ENCODE data around the gene MRPS6. TPM values are rescaled to one million over a fixed set of nuclear protein-coding genes. Genes with fewer than 3 reads are reported as not detected.

The MRPS6 gene
- total RNA-seq, 8 experiments from 2014 or later = 36.8 to 66.1 (median 58.0) TPM

DNA sequence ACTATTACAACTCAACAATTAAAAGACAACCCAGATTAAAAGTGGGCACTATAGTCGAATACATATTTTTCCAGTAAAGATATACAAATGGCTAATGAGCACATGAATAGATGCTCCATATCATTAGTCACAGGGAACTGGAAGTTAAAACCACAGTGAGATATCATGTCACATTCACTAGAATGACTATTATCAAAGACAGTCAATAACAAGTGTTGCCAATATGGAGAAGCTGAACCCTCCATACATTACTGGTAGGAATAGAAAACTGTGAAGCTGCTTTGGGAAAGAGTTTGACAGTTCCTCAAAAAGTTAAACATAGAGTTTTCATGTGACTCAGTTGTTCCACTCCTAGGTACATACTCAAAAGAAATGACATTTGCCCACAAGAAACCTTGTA is 30.6 kb upstream of the MRPS6 start:
- Histone ChIP-seq H3K4me3 (no peak overlapping the region), H3K27ac (no peak overlapping the region), H3K4me1 (replicated peaks in 1 of 2) (no peaks in the 10 kb centered on the region)
- no peak for ATAC-seq (replicated peaks in 6 of 8)
- WGBS, 10 experiments = 75 to 100% (median 100%) methylated on average over 1 of the region's 1 CpG; no CpG with 5 or more reads in 5 of the 10 experiments
- in situ Hi-C loops (cut with MboI; ENCODE audit: low pct_unique_long_range_greater_than_20kb in 2 of 9, low sequenced_read_pairs in 9 of 9, unreplicated experiment in 9 of 9) = no loop called here

- 82 to 100% (median 95%) methylated on average over 1 to 4 of the region's 4 CpGs for WGBS, 10 experiments
- in situ Hi-C loops (cut with MboI; ENCODE audit: low pct_unique_long_range_greater_than_20kb in 2 of 9, low sequenced_read_pairs in 9 of 9, unreplicated experiment in 9 of 9) = no loop called here
- Histone ChIP-seq H3K4me1 (replicated peaks in 1 of 2) (no peaks in the 10 kb centered on the region), H3K27ac (no peak overlapping the region), H3K4me3 (no peak overlapping the region)
- ATAC-seq (replicated peaks in 6 of 8) = no peak
Observed at GRCh38 chr21:34043333-34043732, 30.0 kb upstream of the MRPS6 start.

DNA sequence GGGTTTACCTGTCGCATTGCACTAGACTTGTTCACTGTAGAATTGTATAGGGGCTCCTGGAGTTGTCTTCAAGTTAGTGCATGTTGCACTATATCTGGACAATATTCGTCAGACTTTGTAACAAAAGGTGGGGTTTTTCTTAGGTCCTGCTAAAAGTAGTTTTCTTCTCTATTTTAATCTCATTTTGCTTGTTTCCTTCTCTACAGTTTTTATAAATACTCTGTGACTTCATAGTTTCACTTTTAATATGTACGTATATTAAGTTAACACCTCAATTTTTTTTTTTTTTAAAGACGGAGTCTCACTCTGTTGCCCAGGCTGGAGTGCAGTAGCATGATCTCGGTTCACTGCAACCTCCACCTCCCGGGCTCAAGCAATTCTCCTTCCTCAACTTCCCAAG is 26.5 kb upstream of the MRPS6 start:
- H3K4me1 ChIP-seq (replicated peaks in 1 of 2) = no peaks in the 10 kb centered on the region

GRCh38 chr21:34047835-34048234 is 25.5 kb upstream of the MRPS6 start:
- Histone ChIP-seq H3K4me3 (no peak overlapping the region), H3K27ac (no peak overlapping the region), H3K4me1 (replicated peaks in 1 of 2) (no peaks in the 10 kb centered on the region)
- no peak for ATAC-seq (replicated peaks in 6 of 8)
- in situ Hi-C loops (cut with MboI; ENCODE audit: low pct_unique_long_range_greater_than_20kb in 2 of 9, low sequenced_read_pairs in 9 of 9, unreplicated experiment in 9 of 9) = no loop called here

More for the DNA sequence above, 26.5 kb upstream of the MRPS6 start:
- WGBS, 10 experiments = 55 to 100% (median 90%) methylated on average over 4 to 6 of the region's 6 CpGs
- in situ Hi-C loops (cut with MboI; ENCODE audit: low pct_unique_long_range_greater_than_20kb in 2 of 9, low sequenced_read_pairs in 9 of 9, unreplicated experiment in 9 of 9) = no loop called here
- Histone ChIP-seq H3K4me3 (no peak overlapping the region), H3K27ac (no peak overlapping the region)
- ATAC-seq (replicated peaks in 6 of 8) = no peak

DNA sequence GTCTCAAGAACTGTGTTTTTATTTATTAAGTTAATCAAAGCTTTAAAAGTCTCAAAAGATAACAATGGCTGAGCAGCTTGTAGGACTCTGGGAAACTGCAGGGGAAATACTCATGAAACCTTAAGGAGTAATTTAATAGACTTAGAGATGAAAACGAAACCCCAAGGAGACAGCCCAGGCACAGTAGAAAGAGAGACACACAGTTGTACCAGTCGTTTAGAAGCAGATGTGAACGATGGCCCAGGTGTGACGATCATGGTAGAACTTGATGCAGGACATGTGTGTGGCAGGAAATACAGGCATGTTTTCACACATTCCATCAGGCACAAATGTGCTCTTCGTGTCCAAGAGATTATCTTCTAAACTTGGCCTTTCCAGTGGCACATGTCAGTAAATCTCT is 21.2 kb upstream of the MRPS6 start:
- Histone ChIP-seq H3K4me1 (replicated peaks in 1 of 2) (no peaks in the 10 kb centered on the region), H3K4me3 (no peak overlapping the region), H3K27ac (no peak overlapping the region)
- ATAC-seq (replicated peaks in 6 of 8) = no peak
- 24 to 100% (median 86%) methylated on average over 1 to 4 of the region's 5 CpGs; no CpG with 5 or more reads in 2 of the 10 experiments for WGBS, 10 experiments
- in situ Hi-C loops (cut with MboI; ENCODE audit: low pct_unique_long_range_greater_than_20kb in 2 of 9, low sequenced_read_pairs in 9 of 9, unreplicated experiment in 9 of 9) = no loop called here

DNA sequence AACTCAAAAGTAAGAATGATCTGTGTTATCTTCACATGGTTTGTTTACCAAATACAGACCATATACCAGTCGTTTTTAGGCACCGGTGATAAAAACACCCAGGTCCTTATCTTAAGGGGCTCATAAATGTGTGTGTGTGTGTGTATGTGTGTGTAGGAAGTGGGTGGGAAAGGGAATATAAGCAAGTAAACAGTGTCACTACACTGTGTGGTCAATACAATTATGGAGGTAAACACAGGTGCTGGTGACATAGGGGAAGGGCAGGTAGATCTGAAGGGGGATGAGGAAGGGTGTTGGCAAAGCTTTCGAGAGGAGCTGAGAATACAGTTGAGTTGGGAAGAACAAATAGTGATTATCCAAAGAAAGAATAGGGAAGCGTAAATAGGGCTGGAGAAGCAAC is 19.1 kb upstream of the MRPS6 start:
- ATAC-seq (replicated peaks in 6 of 8) = no peak

DNA sequence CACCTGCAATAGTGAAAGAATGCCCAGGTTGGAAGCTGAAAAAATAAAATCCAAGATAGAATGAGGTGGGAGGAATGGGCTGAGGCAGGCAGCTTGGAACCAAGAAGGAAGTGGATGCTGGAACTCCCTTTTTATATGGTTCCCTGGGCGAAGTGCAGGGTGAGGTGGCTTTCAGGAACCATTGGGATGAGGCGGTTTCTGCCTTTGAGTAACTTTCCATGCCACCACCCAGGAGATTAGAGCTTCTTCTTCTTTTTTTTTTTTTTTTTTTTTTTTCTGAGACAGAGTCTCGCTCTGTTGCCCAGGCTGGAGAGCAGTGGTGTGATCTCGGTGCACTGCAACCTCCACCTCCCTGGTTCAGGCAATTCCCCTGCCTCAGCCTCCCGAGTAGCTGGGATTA is 17.8 kb upstream of the MRPS6 start:
- in situ Hi-C loops (cut with MboI; ENCODE audit: low pct_unique_long_range_greater_than_20kb in 2 of 9, low sequenced_read_pairs in 9 of 9, unreplicated experiment in 9 of 9) = no loop called here
- Histone ChIP-seq H3K4me3 (no peak overlapping the region), H3K27ac (no peak overlapping the region), H3K4me1 (replicated peaks in 1 of 2) (no peaks in the 10 kb centered on the region)
- WGBS, 10 experiments = 80 to 100% (median 90%) methylated on average over 1 to 4 of the region's 5 CpGs; no CpG with 5 or more reads in 3 of the 10 experiments
- ATAC-seq (replicated peaks in 6 of 8) = no peak

More for the DNA sequence above, 19.1 kb upstream of the MRPS6 start:
- in situ Hi-C loops (cut with MboI; ENCODE audit: low pct_unique_long_range_greater_than_20kb in 2 of 9, low sequenced_read_pairs in 9 of 9, unreplicated experiment in 9 of 9) = no loop called here
- H3K27ac ChIP-seq = no peak overlapping the region
- 63 to 100% (median 89%) methylated on average over 1 to 4 of the region's 4 CpGs; no CpG with 5 or more reads in 1 of the 10 experiments for WGBS, 10 experiments
- no peaks in the 10 kb centered on the region for H3K4me1 ChIP-seq (replicated peaks in 1 of 2)
- no peak overlapping the region for H3K4me3 ChIP-seq

DNA sequence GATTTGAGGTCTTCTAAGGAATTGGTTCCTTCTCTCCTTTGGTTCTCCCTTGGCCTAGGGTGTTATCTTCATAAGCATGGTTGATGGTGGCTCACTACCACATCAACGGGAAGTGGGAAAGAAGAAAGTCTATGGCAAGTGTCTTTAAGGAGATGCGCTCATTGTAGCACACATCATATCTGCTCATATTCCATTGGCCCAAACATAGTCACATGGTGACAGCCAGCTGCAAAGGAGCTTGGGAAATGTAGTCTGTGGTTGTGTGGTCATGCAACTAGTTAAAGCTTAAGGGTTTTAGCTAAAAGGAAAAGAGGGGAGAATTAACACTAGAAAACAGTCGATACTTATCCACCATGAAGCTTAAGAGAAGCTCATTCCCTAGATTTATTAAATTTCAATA is 11.4 kb upstream of the MRPS6 start:
- no peak overlapping the region for H3K4me3 ChIP-seq
- WGBS, 10 experiments = 29 to 95% (median 83%) methylated on average over 1 to 3 of the region's 3 CpGs
- no peak overlapping the region for H3K27ac ChIP-seq
- H3K4me1 ChIP-seq (replicated peaks in 1 of 2) = no peaks in the 10 kb centered on the region
- peak in 1 of 8 experiments; percentile 37 for ATAC-seq (replicated peaks in 6 of 8)
- in situ Hi-C loops (cut with MboI; ENCODE audit: low pct_unique_long_range_greater_than_20kb in 2 of 9, low sequenced_read_pairs in 9 of 9, unreplicated experiment in 9 of 9) = no loop called here

DNA sequence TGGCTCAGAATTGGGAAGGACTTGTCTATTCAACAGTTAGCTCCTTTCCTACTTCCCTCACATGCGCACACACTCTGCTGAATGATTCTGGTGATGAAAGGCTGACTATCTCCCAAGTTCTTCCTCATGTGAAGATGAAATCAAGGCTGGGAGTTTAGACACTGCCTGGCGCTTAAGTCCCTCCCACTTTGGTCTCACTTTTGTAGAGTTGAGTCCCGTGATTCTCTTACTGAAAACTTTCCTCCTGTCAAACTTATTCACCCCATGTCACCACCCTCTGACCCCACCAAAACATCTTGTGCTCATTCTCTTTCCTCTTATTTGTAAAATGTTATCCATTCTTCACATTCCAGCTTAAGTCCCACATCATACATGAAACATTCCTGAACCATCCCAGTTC is 8.4 kb upstream of the MRPS6 start:
- 30 to 100% (median 68%) methylated on average over 1 to 3 of the region's 3 CpGs for WGBS, 10 experiments

GRCh38 chr21:34071683-34072082 is 1.7 kb upstream of the MRPS6 start:
- H3K4me1 ChIP-seq (replicated peaks in 1 of 2) = peaks cover 17% of the 10 kb centered on the region in 2 donors
- in situ Hi-C loops (cut with MboI; ENCODE audit: low pct_unique_long_range_greater_than_20kb in 2 of 9, low sequenced_read_pairs in 9 of 9, unreplicated experiment in 9 of 9) = no loop called here
- H3K27ac ChIP-seq = no peak overlapping the region
- no peak for ATAC-seq (replicated peaks in 6 of 8)
- H3K4me3 ChIP-seq = no peak overlapping the region
- 62 to 100% (median 90%) methylated on average over 1 to 9 of the region's 9 CpGs; no CpG with 5 or more reads in 2 of the 10 experiments for WGBS, 10 experiments

More for the DNA sequence above, 8.4 kb upstream of the MRPS6 start:
- in situ Hi-C loops (cut with MboI; ENCODE audit: low pct_unique_long_range_greater_than_20kb in 2 of 9, low sequenced_read_pairs in 9 of 9, unreplicated experiment in 9 of 9) = no loop called here
- ATAC-seq (replicated peaks in 6 of 8) = peak in 1 of 8 experiments; percentile 33
- no peak overlapping the region for H3K4me3 ChIP-seq
- no peaks in the 10 kb centered on the region for H3K4me1 ChIP-seq (replicated peaks in 1 of 2)
- no peak overlapping the region for H3K27ac ChIP-seq

DNA sequence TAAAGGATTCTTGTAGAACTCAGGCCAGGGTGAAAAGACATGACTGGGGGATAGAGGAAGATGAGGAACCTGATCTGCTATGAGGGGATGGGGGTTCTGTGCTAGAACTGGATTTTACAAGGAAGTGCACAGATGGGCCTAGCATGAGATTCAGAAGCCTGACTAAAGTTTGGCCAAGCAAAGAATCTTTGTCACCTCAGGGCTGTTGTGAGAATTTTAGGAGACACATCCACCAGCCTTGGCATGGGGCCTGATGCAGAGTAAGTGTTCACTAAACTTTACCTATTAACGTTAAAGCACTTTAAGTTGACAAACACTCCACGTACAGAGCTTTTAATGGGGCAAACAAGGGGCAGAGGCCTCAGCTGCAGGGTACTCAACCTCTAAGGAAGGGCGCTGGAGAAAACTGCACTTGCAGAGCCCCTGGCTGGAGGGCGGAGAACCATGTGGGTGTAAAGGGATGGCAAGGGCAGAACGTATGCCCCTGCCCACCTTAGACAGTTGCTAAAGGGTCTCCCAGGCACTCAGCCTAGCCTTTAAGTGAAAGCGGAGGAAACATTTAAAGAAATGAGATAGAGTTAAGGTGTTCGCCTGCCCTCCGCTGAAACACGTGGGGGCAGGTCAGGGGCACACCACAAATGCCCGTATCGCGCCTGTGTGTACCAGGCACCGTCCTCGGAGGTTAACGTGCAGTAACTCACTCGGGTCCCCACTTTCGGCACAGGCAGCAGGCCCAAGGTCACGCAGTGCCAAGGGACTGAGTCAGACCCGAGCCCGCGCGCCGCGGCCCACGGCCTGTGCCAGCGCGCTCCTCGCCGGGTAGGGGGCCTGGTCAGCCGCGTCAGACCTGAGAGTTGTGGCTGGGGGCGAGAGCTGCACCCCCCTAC is 990 bp upstream of the MRPS6 start:
- in situ Hi-C loops (cut with MboI; ENCODE audit: low pct_unique_long_range_greater_than_20kb in 2 of 9, low sequenced_read_pairs in 9 of 9, unreplicated experiment in 9 of 9) = no loop called here
- peaks cover 17% of the 10 kb centered on the region in 2 donors for H3K4me1 ChIP-seq (replicated peaks in 1 of 2)
- ATAC-seq (replicated peaks in 6 of 8) = peak in 1 of 8 experiments; percentile 8
- H3K4me3 ChIP-seq = peak overlapping the region; percentile 14 to 87 (median 79)
- WGBS, 10 experiments = 67 to 100% (median 90%) methylated on average over 1 to 23 of the region's 32 CpGs; no CpG with 5 or more reads in 3 of the 10 experiments
- H3K27ac ChIP-seq = peak overlapping the region; percentile 51 to 75

GRCh38 chr21:34073749-34074282 is 438 bp downstream of the MRPS6 start:
- Histone ChIP-seq H3K4me3 (peak overlapping the region; percentile 73 to 87 (median 79)), H3K27ac (peak overlapping the region; percentile 77 to 83), H3K4me1 (replicated peaks in 1 of 2) (peaks cover 17% of the 10 kb centered on the region in 2 donors)
- ATAC-seq (replicated peaks in 6 of 8) = peak; percentile 49 to 68 (median 60)
- WGBS, 10 experiments = 0% methylated on average over 1 to 2 of the region's 95 CpGs; no CpG with 5 or more reads in 8 of the 10 experiments
- in situ Hi-C loops (cut with MboI; ENCODE audit: low pct_unique_long_range_greater_than_20kb in 2 of 9, low sequenced_read_pairs in 9 of 9, unreplicated experiment in 9 of 9) = no loop called here

DNA sequence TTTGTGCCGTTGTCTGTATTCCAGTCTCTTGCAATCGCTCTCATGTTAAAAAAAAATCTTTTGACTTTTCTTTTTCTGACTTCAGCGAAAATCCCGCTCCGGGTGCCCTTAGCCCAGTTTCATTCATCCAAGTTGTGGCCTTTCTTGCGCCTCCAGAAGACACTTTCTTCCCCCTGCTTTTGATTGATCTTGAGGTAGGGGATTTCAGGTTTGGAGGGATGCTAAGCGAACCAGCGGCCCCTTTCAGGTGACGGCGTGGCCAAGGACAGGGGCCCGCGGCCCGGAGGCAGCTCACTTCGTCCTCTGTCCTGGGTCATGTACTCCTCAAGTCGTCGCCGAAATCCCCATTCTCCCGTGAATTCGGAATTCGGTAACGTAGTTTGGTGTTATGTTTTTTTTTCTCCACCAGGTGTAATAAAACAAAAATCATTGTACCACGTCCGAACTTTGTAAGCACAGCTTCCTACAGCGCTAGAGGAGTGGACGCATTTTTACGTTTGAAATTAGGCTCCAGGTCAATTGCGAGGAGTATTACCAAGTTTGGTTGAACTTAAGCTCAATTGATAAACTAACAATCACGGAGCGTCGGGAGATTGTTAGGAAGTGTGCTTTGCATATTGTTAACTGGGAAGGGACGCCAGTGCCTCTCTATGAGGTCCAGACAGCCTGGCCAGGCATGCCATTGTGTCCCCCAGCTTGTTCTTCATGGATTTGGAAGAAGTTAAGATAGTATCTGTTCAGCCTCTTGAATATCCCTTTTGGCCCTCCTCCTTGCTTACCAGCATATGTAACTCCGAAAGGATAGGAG is 1.1 kb downstream of the MRPS6 start:
- in situ Hi-C loops (cut with MboI; ENCODE audit: low pct_unique_long_range_greater_than_20kb in 2 of 9, low sequenced_read_pairs in 9 of 9, unreplicated experiment in 9 of 9) = loop anchor here in 1 of 9 experiments (25.0 kb wide), 1 partner anchor 113 kb away; no protein-coding TSS in a partner anchor
- Histone ChIP-seq H3K27ac (peak overlapping the region; percentile 77 to 83), H3K4me3 (peak overlapping the region; percentile 73 to 87 (median 79)), H3K4me1 (replicated peaks in 1 of 2) (peaks cover 17% of the 10 kb centered on the region in 2 donors)
- WGBS, 10 experiments = 0 to 30% (median 3%) methylated on average over 1 to 31 of the region's 32 CpGs
- ATAC-seq (replicated peaks in 6 of 8) = no peak

All from motor neuron (in vitro differentiated cells).